ENCODE data around the gene INHBC. TPM values are rescaled to one million over a fixed set of nuclear protein-coding genes. Genes with fewer than 3 reads are reported as not detected.

The INHBC gene, protein sequence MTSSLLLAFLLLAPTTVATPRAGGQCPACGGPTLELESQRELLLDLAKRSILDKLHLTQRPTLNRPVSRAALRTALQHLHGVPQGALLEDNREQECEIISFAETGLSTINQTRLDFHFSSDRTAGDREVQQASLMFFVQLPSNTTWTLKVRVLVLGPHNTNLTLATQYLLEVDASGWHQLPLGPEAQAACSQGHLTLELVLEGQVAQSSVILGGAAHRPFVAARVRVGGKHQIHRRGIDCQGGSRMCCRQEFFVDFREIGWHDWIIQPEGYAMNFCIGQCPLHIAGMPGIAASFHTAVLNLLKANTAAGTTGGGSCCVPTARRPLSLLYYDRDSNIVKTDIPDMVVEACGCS
- total RNA-seq: not detected

DNA sequence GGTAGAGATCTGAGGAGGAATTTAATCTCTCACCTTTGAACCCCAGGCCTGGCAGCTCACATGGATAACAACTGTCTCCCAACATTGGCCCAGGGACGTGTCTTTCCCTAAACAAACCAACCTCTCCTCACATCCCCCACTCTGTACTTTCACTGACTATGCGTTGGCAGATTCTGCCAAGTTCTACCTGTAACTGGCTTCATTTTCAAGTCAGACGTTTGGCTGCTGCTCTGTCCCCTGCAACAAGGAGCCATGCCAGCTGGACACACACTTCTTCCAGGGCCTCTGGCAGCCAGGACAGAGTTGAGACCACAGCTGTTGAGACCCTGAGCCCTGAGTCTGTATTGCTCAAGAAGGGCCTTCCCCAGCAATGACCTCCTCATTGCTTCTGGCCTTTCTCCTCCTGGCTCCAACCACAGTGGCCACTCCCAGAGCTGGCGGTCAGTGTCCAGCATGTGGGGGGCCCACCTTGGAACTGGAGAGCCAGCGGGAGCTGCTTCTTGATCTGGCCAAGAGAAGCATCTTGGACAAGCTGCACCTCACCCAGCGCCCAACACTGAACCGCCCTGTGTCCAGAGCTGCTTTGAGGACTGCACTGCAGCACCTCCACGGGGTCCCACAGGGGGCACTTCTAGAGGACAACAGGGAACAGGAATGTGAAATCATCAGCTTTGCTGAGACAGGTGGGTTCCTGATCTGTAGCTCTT lies at the start of gene INHBC:
INHBC (plus strand) TSS at position 268 of the 707 bp plus-strand sequence; CDS start at position 371, 103 bp downstream.

DNA sequence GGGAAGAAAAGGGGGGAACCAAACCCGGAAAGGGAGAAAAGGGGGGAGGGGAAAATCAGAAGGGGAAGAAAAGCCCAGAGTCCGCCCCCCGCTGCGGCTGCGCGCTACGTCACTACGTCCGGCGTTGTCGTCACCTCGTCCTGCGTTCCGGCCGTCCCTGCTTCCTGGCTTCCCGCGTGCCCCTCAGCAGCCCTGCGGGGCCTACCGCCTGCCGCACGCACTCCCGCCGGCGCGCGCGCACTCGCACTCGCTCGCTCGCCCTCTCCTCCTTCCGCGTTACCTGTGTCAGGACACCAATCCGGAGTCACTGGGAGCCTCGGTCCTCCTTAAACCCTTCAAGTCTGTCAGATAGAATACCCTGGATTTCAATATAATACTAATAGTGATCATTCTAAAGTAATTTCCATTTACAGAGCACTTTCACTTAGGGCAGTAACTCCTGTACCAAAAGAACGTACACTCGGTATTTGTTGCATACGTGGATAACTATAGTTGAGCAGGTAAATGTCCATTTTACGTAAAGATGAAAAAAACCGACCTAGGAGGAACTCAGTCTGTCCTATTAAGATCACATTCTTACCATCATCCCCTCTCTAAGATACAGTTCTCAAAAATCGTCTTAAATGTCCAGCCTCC lies 3.5 kb upstream of the INHBC start, which contains the start of gene R3HDM2:
R3HDM2 (minus strand) TSS at position 113 of the 636 bp plus-strand sequence. CDS start 120,615 bp downstream, outside the sequence.

DNA sequence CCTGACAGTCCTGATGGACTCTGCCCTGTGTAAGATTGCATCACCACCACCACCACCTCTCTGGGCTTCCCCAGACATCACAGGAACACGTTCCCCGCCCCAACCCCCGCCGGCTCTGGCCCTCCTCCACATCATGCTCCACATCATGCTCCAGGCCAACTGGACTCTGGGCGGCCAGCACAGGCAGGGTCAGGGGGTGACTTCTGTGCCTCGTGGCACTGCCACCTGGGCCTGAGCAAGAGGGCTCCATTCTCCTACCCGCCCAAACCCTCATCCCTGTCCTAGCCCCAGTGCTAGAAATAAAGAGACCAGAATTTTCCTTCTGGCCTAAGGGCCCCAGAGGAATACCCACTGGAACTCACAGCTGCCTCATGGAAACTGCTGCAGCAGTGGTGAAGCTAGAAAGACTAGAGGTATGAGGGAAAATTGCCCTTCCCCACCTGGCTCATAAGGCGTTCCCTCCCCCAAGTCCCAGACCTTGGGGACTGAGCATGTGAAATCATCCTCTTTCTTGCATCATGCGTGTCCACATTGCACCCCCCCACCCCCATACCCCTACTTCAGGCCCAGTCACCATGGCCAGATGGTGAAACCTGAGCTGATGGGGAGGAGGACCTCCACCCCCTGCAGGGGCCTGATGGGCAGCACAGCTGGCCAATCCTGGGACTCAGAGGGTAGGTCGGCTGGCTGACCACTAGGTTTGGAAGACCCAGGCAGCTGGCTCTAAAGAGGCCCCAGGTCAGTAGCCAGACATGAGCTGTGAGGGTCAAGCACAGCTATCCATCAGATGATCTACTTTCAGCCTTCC lies 20.2 kb downstream of the INHBC start, which contains the start of gene INHBE:
INHBE (plus strand) TSS at position 742 of the 808 bp plus-strand sequence. CDS start 230 bp downstream, outside the sequence.

DNA sequence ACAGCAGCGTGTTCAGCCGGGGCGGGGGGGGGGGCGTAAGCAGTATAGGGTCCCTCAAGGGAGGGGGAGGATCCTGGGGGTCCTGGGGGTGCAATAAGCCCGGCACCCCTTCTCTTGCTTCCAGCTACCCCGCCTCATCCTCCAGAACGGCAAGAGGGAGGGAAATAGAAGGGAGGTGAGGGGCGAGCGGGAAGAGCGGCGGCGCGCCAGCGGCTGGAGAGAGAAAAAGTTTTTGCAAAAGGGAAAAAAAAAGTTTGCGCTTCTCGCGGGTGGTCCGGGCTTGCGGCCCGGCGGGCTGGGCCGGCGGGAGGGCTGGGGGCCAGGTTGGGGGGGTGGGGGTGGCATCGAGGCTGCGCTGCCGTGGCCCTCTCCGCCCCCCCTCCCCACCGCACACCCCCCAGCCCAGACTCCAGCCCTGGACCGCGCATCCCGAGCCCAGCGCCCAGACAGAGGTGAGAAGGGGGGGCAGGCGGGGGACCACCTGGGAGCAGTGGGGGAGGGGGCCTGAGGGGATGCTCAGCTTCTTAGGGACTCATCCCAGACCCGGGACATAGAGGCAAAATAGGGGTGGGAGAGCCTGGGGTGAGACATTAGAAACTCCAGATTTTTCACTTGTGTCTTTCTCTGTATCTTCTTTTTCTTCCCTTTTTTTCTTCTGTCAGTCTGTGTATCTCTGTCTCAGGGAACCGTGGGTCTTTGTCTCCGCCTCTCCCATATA lies 25.3 kb downstream of the INHBC start, which contains the start of gene GLI1:
GLI1 (plus strand) TSS at position 36 of the 718 bp plus-strand sequence. CDS start 3,907 bp downstream, outside the sequence.

DNA sequence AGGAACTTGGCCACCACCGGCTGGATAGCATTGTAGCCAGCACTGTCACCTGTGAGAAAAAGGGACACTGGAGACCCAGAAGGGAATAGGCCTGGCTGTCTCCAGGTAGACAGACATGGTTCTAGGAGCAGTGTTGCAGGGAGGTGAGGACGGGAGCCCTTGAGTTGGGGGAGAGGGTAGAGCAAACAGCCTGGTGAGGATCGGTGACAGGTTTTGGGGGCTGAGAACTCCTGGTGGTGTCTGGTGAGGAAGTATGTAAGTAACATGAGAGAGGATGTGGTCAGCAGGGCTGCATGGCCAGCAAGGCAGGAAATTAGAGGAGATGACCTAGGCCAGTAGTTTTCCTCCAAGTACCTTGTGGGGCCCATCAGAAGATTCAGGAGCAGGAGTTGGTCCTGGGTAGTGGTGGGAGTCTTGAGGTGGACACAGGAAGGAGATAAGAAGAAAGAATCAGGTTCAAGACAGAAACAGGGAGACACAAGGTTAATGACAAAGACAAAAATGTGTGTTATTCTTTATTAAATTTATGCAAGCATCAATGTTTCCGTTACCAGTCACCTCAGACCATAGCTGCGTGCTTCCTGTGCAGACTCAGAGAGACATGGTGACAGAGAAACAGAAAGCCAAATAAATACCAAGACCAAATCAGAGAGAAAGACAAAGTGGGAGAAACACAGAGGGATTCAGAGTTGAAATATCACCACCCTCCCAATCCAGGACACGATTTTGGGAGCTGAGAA lies 45.0 kb downstream of the INHBC start, which contains the start of gene ARHGAP9:
ARHGAP9 (minus strand) TSS at position 491 of the 740 bp plus-strand sequence; CDS start at position 31, 460 bp downstream.

DNA sequence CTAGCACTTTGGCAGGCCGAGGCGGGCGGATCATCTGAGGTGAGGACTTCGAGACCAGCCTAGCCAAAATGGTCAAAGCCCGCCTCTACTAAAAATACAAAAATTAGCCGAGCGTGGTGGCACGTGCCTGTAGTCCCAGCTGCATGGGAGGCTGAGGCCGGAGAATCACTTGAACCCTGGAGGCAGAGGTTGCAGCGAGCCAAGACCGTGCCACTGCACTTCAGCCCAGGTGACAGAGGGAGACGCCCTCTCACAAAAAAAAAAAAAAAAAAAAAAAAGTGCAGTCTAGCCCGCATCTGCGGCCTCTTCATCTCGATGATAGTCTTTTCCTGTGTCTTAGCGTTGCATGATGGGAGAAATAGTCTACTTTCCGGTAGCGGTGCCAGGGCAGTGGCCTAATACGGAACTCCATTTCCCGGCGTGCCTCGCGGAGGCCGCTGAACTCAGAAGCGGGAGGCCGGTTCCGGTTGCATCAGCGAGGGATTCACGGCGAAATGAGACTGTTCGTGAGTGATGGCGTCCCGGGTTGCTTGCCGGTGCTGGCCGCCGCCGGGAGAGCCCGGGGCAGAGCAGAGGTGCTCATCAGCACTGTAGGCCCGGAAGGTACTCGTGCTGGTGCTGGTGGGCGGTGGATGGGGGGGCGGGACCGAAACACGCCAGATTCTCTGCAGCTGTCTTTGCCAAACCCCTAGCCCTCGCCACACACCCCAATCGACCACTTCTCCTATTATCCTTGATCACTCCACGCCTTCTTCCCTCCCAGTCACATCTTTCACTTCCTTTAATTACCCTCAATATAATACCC lies 53.2 kb downstream of the INHBC start, which contains the start of gene MARS1:
MARS1 (plus strand) TSS at position 472 of the 805 bp plus-strand sequence; CDS start at position 495, 23 bp downstream.

Small RNAs within 50 kb of the gene (small RNA-seq; reads per million reads assigned to genes)
- gene RNU6-879P: not detected

Other genes with a start within 250 kb of the INHBC start
- 4.4 TPM for gene NXPH4, start 218.0 kb upstream of the INHBC start, total RNA-seq
- gene SHMT2, start 205.1 kb upstream of the INHBC start, total RNA-seq: 25.1 TPM
- 1.4 TPM for gene STAC3, start 183.6 kb upstream of the INHBC start, total RNA-seq
- gene R3HDM2, start 3.7 kb upstream of the INHBC start, total RNA-seq: 38.5 TPM
- gene INHBE, start 20.5 kb downstream of the INHBC start, total RNA-seq: not detected
- 1.6 TPM for gene GLI1, start 25.0 kb downstream of the INHBC start, total RNA-seq
- 2.1 TPM for gene ARHGAP9, start 45.1 kb downstream of the INHBC start, total RNA-seq
- gene MARS1, start 53.3 kb downstream of the INHBC start, total RNA-seq: 112 TPM
- gene DDIT3, start 85.7 kb downstream of the INHBC start, total RNA-seq: 8.5 TPM
- 4.2 TPM for gene MBD6, start 88.0 kb downstream of the INHBC start, total RNA-seq
- gene DCTN2, start 112.4 kb downstream of the INHBC start, total RNA-seq: 127 TPM
- gene KIF5A, start 115.3 kb downstream of the INHBC start, total RNA-seq: 114 TPM
- gene PIP4K2C, start 156.4 kb downstream of the INHBC start, total RNA-seq: 19.6 TPM
- gene DTX3, start 170.0 kb downstream of the INHBC start, total RNA-seq: 58.1 TPM
- 22.4 TPM for gene ARHGEF25, start 176.7 kb downstream of the INHBC start, total RNA-seq
- gene B4GALNT1, start 198.4 kb downstream of the INHBC start, total RNA-seq: 47.5 TPM

Data from diencephalon (tissue), 1 donor.